Tibial artery (tissue), 4 donors: ENCODE measurements around the gene SAMMSON.
A peak's percentile ranks its signal among the peaks of the same experiment; 100 is the strongest.

Source experiments
- DNase-seq, 2 donors: peaks; one replicate each; pipeline ENCODE4 v3.0.0-alpha.2; 2019
- H3K27ac ChIP-seq, 2 donors: fragments of 200-600 bp; sonication (generic) in 1 of 2; 1 replicate in 1 of 2; 2 replicates in 1 of 2; pipeline ENCODE4 v1.5.1; 2018 to 2019; ENCODE audit warnings: mild to moderate bottlenecking in 1 of 2
- H3K27me3 ChIP-seq, 2 donors: fragments of 200-600 bp; sonication (generic) in 1 of 2; one replicate each; pipeline versions ENCODE4 v1.5.1 to v1.6.0; 2016 to 2019
- H3K36me3 ChIP-seq, 3 donors: fragments of 200-600 bp; sonication (generic) in 2 of 3; one replicate each; pipeline ENCODE4 v1.5.1; 2016 to 2019; ENCODE audit warnings: mild to moderate bottlenecking in 2 of 3
- H3K4me1 ChIP-seq, 4 donors: fragments of 200-600 bp; sonication (generic) in 2 of 4; 1 replicate in 3 of 4; 2 replicates in 1 of 4; pipeline ENCODE4 v1.5.1; 2016 to 2019
- H3K4me3 ChIP-seq, 2 donors: fragments of 200-600 bp; sonication (generic) in 1 of 2; 1 replicate in 1 of 2; 2 replicates in 1 of 2; pipeline ENCODE4 v1.5.1; 2018 to 2019; ENCODE audit warnings: mild to moderate bottlenecking in 2 of 2
- H3K9me3 ChIP-seq, 3 donors: fragments of 200-600 bp; sonication (generic) in 1 of 3; one replicate each; pipeline ENCODE4 v1.5.1; 2016 to 2019
- CTCF ChIP-seq, 2 experiments: fragments of 200-600 bp in 1 of 2; fragments of 450-650 bp in 1 of 2; IDR thresholded peaks; one replicate each; pipeline ENCODE4 v1.5.1; 2017 to 2019; ENCODE audit warnings: antibody characterized with exemption in 2 of 2, mild to moderate bottlenecking in 1 of 2, moderate library complexity in 1 of 2
- intact Hi-C: fragments of 100-400 bp; cut with DNase I; formaldehyde crosslinking; loops from one replicate; pipeline ENCODE4 v1.15.0; 2023; ENCODE audit warnings: low total_unique reads

Gene SAMMSON

GRCh38 chr3:70075101-70075500 is 75.6 kb downstream of the SAMMSON start:
- no peaks in the 10 kb centered on the region for H3K27me3 ChIP-seq
- H3K36me3 ChIP-seq = no peaks in the 10 kb centered on the region
- TF ChIP-seq CTCF (IDR thresholded peaks at IDR 0.05) = no peak
- H3K4me1 ChIP-seq = peaks cover 0 to 55% (median 23%) of the 10 kb centered on the region in 4 donors
- H3K27ac ChIP-seq = peak overlapping the region; percentile 84 to 89
- no peak overlapping the region for H3K4me3 ChIP-seq
- peaks cover 0 to 6% (median 0%) of the 10 kb centered on the region in 3 donors for H3K9me3 ChIP-seq
- intact Hi-C loops = no loop called here
- DNase-seq = no peak

GRCh38 chr3:70076396-70076795 is 76.9 kb downstream of the SAMMSON start:
- H3K27ac ChIP-seq = peak overlapping the region; percentile 84 to 89
- no peaks in the 10 kb centered on the region for H3K36me3 ChIP-seq
- intact Hi-C loops = no loop called here
- H3K9me3 ChIP-seq = peaks cover 0 to 6% (median 0%) of the 10 kb centered on the region in 3 donors
- no peak overlapping the region for H3K4me3 ChIP-seq
- no peaks in the 10 kb centered on the region for H3K27me3 ChIP-seq
- TF ChIP-seq CTCF (IDR thresholded peaks at IDR 0.05) = no peak
- peaks cover 0 to 43% (median 23%) of the 10 kb centered on the region in 4 donors for H3K4me1 ChIP-seq
- DNase-seq = no peak

- TF ChIP-seq CTCF (IDR thresholded peaks at IDR 0.05) = no peak
- H3K27me3 ChIP-seq = no peaks in the 10 kb centered on the region
- H3K9me3 ChIP-seq = peaks cover 0 to 6% (median 0%) of the 10 kb centered on the region in 3 donors
- H3K4me3 ChIP-seq = no peak overlapping the region
- no peak overlapping the region for H3K27ac ChIP-seq
- peaks cover 0 to 23% (median 16%) of the 10 kb centered on the region in 4 donors for H3K4me1 ChIP-seq
- DNase-seq = no peak
- no peaks in the 10 kb centered on the region for H3K36me3 ChIP-seq
- intact Hi-C loops = no loop called here
Observed at GRCh38 chr3:70078778-70079177, 79.2 kb downstream of the SAMMSON start.

- intact Hi-C loops = no loop called here
- no peak for TF ChIP-seq CTCF (IDR thresholded peaks at IDR 0.05)
- no peak overlapping the region for H3K4me3 ChIP-seq
- no peaks in the 10 kb centered on the region for H3K9me3 ChIP-seq
- no peak overlapping the region for H3K27ac ChIP-seq
- H3K4me1 ChIP-seq = peaks cover 0 to 39% (median 14%) of the 10 kb centered on the region in 4 donors
- H3K27me3 ChIP-seq = no peaks in the 10 kb centered on the region
- H3K36me3 ChIP-seq = no peaks in the 10 kb centered on the region
- no peak for DNase-seq
Observed at GRCh38 chr3:70085613-70086012, 86.1 kb downstream of the SAMMSON start.

- Histone ChIP-seq H3K27me3 (no peaks in the 10 kb centered on the region), H3K4me3 (no peak overlapping the region), H3K27ac (peak overlapping the region; percentile 29 to 40), H3K9me3 (no peaks in the 10 kb centered on the region), H3K4me1 (peaks cover 0 to 39% (median 14%) of the 10 kb centered on the region in 4 donors), H3K36me3 (no peaks in the 10 kb centered on the region)
- DNase-seq = no peak
- TF ChIP-seq CTCF (IDR thresholded peaks at IDR 0.05) = no peak
- intact Hi-C loops = no loop called here
Observed at GRCh38 chr3:70086336-70086735, 86.8 kb downstream of the SAMMSON start.
